Astrocyte of the spinal cord (primary cell): ENCODE results near the gene RNASEH2B.

Source experiments
- DNase-seq: peaks from one replicate; pipeline ENCODE4 v3.0.0; 2011; ENCODE audit warnings: low read depth, low spot score
- H3K4me3 ChIP-seq: 2 replicates; pipeline ENCODE4 v1.5.1; 2011; ENCODE audit warnings: low read depth, mild to moderate bottlenecking, low read length, moderate library complexity
- in situ Hi-C: cut with HindIII; loops from 2 replicates; pipeline ENCODE4 v1.10.0; 2017; ENCODE audit warnings: low sequenced_read_pairs
- TF ChIP-seq, protein P1 (sequence below): IDR thresholded peaks from 2 replicates; pipeline ENCODE4 v1.5.1; 2012; ENCODE audit warnings: low read depth, mild to moderate bottlenecking, low read length, inconsistent platforms

Gene RNASEH2B

DNA sequence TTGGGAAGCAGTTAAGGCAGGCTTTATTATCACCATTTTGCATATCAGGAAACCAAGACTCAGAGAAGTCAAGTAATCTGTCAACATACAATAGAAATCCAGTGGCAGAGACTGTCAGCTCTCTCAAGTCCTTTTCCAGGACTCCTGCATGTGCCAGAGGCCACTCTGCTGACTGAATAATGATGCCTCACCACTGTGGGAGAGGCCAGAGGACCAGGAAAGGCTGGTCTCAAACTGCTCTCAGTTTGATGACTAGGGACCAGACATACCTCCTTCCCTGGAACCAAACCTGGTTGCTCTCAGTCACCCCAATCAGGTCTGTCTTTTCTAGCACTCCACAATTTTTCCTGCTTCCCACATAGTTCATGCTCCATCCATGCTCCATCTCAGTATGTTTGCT, 8.0 kb downstream of the RNASEH2B start:
- in situ Hi-C loops = no loop called here
- TF ChIP-seq, protein P1, sequence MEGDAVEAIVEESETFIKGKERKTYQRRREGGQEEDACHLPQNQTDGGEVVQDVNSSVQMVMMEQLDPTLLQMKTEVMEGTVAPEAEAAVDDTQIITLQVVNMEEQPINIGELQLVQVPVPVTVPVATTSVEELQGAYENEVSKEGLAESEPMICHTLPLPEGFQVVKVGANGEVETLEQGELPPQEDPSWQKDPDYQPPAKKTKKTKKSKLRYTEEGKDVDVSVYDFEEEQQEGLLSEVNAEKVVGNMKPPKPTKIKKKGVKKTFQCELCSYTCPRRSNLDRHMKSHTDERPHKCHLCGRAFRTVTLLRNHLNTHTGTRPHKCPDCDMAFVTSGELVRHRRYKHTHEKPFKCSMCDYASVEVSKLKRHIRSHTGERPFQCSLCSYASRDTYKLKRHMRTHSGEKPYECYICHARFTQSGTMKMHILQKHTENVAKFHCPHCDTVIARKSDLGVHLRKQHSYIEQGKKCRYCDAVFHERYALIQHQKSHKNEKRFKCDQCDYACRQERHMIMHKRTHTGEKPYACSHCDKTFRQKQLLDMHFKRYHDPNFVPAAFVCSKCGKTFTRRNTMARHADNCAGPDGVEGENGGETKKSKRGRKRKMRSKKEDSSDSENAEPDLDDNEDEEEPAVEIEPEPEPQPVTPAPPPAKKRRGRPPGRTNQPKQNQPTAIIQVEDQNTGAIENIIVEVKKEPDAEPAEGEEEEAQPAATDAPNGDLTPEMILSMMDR = no peak
- no peak for DNase-seq
- no peak overlapping the region for H3K4me3 ChIP-seq

DNA sequence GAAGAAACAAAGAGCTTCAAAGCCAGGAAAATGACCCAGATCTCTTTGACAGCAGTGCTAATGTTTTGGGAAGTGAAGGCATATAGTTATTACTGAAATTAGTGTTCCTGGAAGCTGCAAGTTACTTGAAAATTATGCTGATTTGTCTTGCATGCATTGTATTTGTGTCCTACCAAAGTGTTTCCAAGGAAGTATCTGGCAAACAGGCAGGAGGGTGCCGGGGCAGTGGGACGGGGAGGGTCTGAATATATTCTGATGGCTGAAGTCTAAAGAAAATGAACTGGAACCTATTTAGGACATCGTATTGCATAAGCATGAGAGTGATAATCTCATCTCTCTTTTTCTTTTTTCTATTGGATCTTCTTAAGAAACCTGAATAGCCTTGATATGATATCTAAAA, 9.0 kb downstream of the RNASEH2B start:
- TF ChIP-seq, protein P1 = no peak
- DNase-seq = no peak
- no peak overlapping the region for H3K4me3 ChIP-seq
- in situ Hi-C loops = no loop called here

DNA sequence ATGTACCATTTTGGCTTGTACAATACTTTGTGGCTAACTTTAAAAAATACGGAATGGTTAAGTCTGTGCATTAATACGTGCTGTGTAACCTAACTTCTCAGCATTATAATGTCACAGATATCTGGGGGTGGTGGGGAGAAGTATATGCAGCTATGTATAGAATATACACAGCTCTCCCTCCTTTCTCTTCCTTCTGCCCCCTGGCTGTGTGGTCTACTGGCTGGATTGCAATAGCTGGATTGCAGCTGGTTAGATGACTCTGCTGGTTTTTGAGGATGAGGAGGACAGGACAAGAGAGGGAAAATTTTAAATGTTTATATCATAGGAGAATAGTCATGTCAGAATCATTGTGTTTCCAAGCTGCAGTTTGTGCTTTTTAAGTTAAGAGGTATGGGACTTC, 9.7 kb downstream of the RNASEH2B start:
- DNase-seq = no peak
- in situ Hi-C loops = no loop called here
- H3K4me3 ChIP-seq = no peak overlapping the region
- TF ChIP-seq, protein P1 = no peak

DNA sequence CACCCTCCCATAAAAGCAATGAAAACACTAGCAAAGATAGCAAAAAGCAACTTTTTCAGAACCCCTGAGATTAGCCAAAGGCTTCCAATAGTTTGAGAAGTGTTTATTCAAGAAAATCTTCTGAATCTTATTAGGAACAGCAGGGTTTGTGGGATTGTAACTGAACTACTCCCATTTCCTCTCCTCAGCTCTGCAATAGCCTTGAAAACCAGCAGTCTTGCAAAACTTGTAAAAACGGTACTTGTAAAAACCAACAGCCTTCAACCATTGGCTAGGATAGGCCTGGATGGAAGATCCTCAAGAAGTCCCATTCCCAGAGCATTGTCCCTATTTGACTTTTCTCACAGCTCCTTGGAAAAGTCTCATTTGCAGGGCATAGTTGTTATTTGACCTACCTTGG, 12.1 kb downstream of the RNASEH2B start:
- in situ Hi-C loops = no loop called here
- TF ChIP-seq, protein P1 = no peak
- no peak overlapping the region for H3K4me3 ChIP-seq
- DNase-seq = no peak

DNA sequence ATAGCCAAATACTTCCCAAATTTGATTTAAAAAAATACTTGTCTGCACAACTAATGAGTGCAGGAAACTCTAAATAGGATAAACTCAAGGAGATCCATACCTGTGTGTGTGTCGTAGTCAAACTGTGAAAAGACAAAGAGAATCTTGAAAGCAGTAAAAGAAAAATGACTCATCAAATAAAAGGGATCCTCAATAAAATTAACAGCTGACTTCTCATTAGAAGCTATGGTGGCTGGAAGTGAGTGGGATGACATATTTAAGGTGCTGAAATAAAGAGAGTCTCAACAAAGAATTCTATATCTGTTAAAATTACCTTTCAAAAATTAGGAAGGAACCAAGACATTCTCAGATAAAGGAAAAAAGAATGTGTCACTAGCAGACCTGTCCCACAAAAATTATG, 13.7 kb downstream of the RNASEH2B start:
- no peak overlapping the region for H3K4me3 ChIP-seq
- TF ChIP-seq, protein P1 = no peak
- in situ Hi-C loops = no loop called here
- no peak for DNase-seq

DNA sequence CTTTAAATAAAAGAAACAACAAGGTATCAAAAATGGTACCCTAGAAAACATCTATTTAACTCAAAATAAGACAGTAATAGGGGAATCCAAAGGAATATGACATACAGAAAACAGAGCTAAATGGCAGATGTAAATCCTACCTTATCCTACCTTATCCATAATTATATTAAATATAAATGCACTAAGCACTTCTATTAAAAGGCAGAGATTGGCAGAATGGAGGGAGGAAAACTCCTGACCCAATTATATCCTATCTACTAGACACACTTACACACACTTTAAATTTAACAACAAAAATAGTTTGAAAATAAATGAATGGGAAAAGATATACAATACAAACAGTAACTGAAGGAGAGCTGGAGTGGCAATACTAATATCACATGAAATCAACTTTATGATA, 14.4 kb downstream of the RNASEH2B start:
- DNase-seq = no peak
- H3K4me3 ChIP-seq = no peak overlapping the region
- TF ChIP-seq, protein P1 = no peak
- in situ Hi-C loops = no loop called here

DNA sequence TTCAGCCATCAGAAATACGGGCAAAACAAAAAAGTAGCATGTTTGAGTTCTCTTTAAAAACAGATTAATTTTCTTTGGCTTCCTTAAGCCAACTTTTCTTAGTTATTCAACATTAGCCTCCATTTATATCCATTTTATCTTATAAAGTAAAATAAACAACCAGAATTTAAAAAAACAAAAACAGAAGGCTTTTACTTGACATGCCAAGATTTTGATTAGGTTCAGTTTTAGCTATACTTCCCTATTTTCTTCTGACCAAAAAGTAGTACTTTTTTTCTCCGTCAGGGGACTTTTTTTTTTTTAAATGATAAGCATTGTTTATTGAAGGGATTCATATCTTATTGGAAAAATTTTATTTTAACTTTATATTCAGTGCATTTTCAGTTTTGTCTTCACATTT, 18.1 kb downstream of the RNASEH2B start:
- no peak for DNase-seq

More for the DNA sequence above, 18.1 kb downstream of the RNASEH2B start:
- TF ChIP-seq, protein P1 = no peak
- in situ Hi-C loops = no loop called here
- H3K4me3 ChIP-seq = no peak overlapping the region
